ENCODE data around the gene RBBP8.
"Not testable (repeated sequence)": the region's sequence is repeated elsewhere in the genome, so short reads cannot be mapped to it uniquely, and the experiment has no call there.

Gene RBBP8

DNA sequence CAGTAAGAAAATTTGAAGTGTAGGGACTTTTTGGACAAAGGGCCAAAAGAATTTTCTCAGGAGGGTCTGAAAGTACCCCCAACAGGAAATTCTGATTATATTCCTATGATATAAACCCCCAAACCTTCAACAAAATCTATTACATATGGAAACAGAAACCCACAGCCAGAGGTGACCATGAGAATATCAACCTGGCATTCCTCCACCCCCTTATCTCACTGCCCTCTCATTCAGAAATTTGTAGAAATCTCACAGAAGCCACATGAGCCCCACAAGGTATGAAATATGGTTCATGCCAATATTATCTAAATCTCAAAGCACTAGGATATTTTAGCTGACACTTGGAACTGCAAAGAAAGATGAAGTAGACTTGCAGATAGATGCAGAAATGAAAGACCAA lies 31.0 kb upstream of the RBBP8 start (continued):
- TF ChIP-seq OSR1 (CRISPR knock-in tag; IDR thresholded peaks at IDR 0.05) (no peak), ZFP30 (CRISPR knock-in tag; IDR thresholded peaks at IDR 0.05) (no peak), ZC3H10 (CRISPR knock-in tag; IDR thresholded peaks at IDR 0.05) (no peak), ARNTL (CRISPR knock-in tag; IDR thresholded peaks at IDR 0.05; ENCODE audit: borderline replicate concordance, low read depth) (no peak)

DNA sequence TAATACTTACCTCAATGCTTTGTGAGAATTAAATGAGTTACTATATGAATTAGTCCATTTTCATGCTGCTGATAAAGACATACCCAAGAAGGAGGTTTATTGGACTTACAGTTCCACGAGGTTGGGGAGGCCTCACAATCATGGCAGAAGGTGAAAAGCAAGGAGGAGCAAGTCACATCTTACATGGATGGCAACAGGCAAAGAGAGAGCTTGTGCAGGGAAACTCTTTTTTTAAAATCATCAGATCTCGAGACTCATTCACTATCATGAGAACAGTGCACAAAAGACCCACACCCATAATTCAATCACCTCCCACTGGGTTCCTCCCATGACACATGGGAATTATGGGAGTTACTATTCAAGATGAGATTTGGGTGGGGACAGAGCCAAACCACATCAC lies 29.9 kb upstream of the RBBP8 start:
- not testable (repeated sequence) for ATAC-seq

DNA sequence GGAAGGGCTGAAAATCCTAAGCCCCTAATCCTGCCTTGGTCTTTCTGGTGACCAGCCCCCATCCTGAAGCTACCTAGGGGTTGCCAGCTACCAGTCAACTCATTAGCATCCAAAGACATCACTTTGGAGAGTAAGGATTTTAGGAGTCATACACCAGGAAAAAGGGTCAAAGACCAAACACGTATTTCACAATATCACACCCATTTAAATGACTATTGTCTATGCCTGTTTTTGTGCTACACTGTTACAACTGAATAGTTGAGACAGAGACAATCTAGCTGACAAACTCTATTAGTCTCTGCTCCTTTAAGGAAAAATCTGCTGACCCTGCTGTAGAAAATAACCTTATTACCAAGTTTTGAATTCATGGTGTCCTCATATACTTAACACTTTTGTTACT lies 21.0 kb upstream of the RBBP8 start:
- ATAC-seq = no peak
- TF ChIP-seq OSR1 (CRISPR knock-in tag; IDR thresholded peaks at IDR 0.05) (no peak), BACH2 (CRISPR knock-in tag; IDR thresholded peaks at IDR 0.05; ENCODE audit: borderline replicate concordance) (no peak), ZNF70 (CRISPR knock-in tag; IDR thresholded peaks at IDR 0.05) (no peak), ESRRG (CRISPR knock-in tag; IDR thresholded peaks at IDR 0.05) (no peak), ZC3H10 (CRISPR knock-in tag; IDR thresholded peaks at IDR 0.05) (no peak), TOX (CRISPR knock-in tag; IDR thresholded peaks at IDR 0.05; ENCODE audit: borderline replicate concordance) (no peak), PPARA (CRISPR knock-in tag; IDR thresholded peaks at IDR 0.05; ENCODE audit: borderline replicate concordance) (no peak), GLIS3 (CRISPR knock-in tag; IDR thresholded peaks at IDR 0.05) (no peak), ZNF565 (CRISPR knock-in tag; conservative IDR thresholded peaks at IDR 0.05; ENCODE audit: low read depth) (no peak)
- TF ChIP-seq, protein P1, sequence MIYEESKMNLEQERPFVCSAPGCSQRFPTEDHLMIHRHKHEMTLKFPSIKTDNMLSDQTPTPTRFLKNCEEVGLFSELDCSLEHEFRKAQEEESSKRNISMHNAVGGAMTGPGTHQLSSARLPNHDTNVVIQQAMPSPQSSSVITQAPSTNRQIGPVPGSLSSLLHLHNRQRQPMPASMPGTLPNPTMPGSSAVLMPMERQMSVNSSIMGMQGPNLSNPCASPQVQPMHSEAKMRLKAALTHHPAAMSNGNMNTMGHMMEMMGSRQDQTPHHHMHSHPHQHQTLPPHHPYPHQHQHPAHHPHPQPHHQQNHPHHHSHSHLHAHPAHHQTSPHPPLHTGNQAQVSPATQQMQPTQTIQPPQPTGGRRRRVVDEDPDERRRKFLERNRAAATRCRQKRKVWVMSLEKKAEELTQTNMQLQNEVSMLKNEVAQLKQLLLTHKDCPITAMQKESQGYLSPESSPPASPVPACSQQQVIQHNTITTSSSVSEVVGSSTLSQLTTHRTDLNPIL (CRISPR knock-in tag; IDR thresholded peaks at IDR 0.05; ENCODE audit: low read depth) = no peak
- TF ChIP-seq, protein P2, sequence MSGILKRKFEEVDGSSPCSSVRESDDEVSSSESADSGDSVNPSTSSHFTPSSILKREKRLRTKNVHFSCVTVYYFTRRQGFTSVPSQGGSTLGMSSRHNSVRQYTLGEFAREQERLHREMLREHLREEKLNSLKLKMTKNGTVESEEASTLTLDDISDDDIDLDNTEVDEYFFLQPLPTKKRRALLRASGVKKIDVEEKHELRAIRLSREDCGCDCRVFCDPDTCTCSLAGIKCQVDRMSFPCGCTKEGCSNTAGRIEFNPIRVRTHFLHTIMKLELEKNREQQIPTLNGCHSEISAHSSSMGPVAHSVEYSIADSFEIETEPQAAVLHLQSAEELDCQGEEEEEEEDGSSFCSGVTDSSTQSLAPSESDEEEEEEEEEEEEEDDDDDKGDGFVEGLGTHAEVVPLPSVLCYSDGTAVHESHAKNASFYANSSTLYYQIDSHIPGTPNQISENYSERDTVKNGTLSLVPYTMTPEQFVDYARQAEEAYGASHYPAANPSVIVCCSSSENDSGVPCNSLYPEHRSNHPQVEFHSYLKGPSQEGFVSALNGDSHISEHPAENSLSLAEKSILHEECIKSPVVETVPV (CRISPR knock-in tag; IDR thresholded peaks at IDR 0.05) = no peak

DNA sequence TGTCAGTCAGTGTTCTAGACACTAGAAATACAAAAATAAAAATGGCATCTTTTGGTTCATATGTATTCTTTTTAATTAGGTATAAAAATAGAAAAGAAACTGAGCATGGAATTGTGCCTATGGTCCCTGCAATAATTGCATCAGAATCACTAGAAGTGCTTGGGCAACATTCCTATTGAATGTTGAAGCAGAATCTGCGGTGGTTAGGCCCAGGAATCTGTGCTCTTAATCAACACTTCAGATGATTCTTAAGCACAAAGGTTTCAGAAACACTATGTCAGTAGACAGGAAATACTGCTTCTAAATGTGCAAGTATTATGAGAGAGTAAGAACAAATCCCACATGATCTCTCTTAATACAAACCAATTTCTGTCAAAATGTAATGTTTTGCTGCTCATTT lies 20.3 kb upstream of the RBBP8 start:
- TF ChIP-seq ZFP3 (CRISPR knock-in tag; IDR thresholded peaks at IDR 0.05) (no peak), ISL1 (CRISPR knock-in tag; IDR thresholded peaks at IDR 0.05) (no peak), CSDC2 (CRISPR knock-in tag; IDR thresholded peaks at IDR 0.05) (no peak), ARNTL (CRISPR knock-in tag; IDR thresholded peaks at IDR 0.05; ENCODE audit: borderline replicate concordance, low read depth) (no peak)
- TF ChIP-seq, protein P2 (CRISPR knock-in tag; IDR thresholded peaks at IDR 0.05) = no peak
- no peak for ATAC-seq

DNA sequence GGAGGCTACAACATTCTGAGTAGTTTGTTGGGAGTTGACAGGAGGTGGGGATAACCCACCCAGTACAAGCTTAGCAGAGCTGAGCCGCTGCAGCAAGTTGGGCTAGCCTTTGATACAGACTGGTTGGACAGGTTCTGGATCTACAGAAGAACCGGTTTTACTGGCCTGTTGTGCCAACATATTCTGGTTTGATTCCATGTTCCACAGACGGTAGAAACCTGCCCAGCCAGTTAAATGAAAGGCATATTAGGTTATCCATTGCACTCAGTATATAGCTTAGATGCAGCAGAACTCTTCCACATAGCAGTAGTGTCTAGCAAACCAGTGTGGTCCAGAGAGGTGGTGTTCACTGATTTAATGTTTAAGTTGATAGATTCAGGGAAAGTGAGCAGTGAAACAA lies 19.3 kb upstream of the RBBP8 start:
- ATAC-seq = no peak
- no peak for TF ChIP-seq ESRRG (CRISPR knock-in tag; IDR thresholded peaks at IDR 0.05)
- TF ChIP-seq, protein P2 (CRISPR knock-in tag; IDR thresholded peaks at IDR 0.05) = no peak
- TF ChIP-seq ZNF565 (CRISPR knock-in tag; conservative IDR thresholded peaks at IDR 0.05; ENCODE audit: low read depth) = no peak
- TF ChIP-seq ARNTL (CRISPR knock-in tag; IDR thresholded peaks at IDR 0.05; ENCODE audit: borderline replicate concordance, low read depth) = no peak
- TF ChIP-seq ZC3H10 (CRISPR knock-in tag; IDR thresholded peaks at IDR 0.05) = no peak
- no peak for TF ChIP-seq ISL1 (CRISPR knock-in tag; IDR thresholded peaks at IDR 0.05)
- no peak for TF ChIP-seq SNAI2 (CRISPR knock-in tag; IDR thresholded peaks at IDR 0.05)
- no peak for TF ChIP-seq ZFP30 (CRISPR knock-in tag; IDR thresholded peaks at IDR 0.05)
- TF ChIP-seq CSDC2 (CRISPR knock-in tag; IDR thresholded peaks at IDR 0.05) = no peak
- no peak for TF ChIP-seq GLIS3 (CRISPR knock-in tag; IDR thresholded peaks at IDR 0.05)
- no peak for TF ChIP-seq BACH2 (CRISPR knock-in tag; IDR thresholded peaks at IDR 0.05; ENCODE audit: borderline replicate concordance)
- TF ChIP-seq TCF4 (CRISPR knock-in tag; IDR thresholded peaks at IDR 0.05; ENCODE audit: borderline replicate concordance) = no peak
- TF ChIP-seq, protein P1 (CRISPR knock-in tag; IDR thresholded peaks at IDR 0.05; ENCODE audit: low read depth) = no peak
- TF ChIP-seq, protein P3, sequence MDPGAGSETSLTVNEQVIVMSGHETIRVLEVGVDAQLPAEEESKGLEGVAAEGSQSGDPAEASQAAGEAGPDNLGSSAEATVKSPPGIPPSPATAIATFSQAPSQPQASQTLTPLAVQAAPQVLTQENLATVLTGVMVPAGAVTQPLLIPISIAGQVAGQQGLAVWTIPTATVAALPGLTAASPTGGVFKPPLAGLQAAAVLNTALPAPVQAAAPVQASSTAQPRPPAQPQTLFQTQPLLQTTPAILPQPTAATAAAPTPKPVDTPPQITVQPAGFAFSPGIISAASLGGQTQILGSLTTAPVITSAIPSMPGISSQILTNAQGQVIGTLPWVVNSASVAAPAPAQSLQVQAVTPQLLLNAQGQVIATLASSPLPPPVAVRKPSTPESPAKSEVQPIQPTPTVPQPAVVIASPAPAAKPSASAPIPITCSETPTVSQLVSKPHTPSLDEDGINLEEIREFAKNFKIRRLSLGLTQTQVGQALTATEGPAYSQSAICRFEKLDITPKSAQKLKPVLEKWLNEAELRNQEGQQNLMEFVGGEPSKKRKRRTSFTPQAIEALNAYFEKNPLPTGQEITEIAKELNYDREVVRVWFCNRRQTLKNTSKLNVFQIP (CRISPR knock-in tag; IDR thresholded peaks at IDR 0.05; ENCODE audit: borderline replicate concordance, low read depth) = no peak
- no peak for TF ChIP-seq RARB (CRISPR knock-in tag; IDR thresholded peaks at IDR 0.05)
- TF ChIP-seq ZNF70 (CRISPR knock-in tag; IDR thresholded peaks at IDR 0.05) = no peak
- TF ChIP-seq, protein P4, sequence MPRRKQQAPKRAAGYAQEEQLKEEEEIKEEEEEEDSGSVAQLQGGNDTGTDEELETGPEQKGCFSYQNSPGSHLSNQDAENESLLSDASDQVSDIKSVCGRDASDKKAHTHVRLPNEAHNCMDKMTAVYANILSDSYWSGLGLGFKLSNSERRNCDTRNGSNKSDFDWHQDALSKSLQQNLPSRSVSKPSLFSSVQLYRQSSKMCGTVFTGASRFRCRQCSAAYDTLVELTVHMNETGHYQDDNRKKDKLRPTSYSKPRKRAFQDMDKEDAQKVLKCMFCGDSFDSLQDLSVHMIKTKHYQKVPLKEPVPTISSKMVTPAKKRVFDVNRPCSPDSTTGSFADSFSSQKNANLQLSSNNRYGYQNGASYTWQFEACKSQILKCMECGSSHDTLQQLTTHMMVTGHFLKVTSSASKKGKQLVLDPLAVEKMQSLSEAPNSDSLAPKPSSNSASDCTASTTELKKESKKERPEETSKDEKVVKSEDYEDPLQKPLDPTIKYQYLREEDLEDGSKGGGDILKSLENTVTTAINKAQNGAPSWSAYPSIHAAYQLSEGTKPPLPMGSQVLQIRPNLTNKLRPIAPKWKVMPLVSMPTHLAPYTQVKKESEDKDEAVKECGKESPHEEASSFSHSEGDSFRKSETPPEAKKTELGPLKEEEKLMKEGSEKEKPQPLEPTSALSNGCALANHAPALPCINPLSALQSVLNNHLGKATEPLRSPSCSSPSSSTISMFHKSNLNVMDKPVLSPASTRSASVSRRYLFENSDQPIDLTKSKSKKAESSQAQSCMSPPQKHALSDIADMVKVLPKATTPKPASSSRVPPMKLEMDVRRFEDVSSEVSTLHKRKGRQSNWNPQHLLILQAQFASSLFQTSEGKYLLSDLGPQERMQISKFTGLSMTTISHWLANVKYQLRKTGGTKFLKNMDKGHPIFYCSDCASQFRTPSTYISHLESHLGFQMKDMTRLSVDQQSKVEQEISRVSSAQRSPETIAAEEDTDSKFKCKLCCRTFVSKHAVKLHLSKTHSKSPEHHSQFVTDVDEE (CRISPR knock-in tag; IDR thresholded peaks at IDR 0.05) = no peak
- TF ChIP-seq ZFP3 (CRISPR knock-in tag; IDR thresholded peaks at IDR 0.05) = no peak

Data from SK-N-SH treated with all-trans-retinoic acid at 6 μM for 48 hours (cell line).